HCT116 (cell line): Measurements from ENCODE around the gene PRR7. TPM values are rescaled to one million over a fixed set of nuclear protein-coding genes. Genes with fewer than 3 reads are reported as not detected.

Experiments
- ATAC-seq: fragments of 200-7000 bp; cut with Tn5 transposase; 2 replicates; pipeline ENCODE4 v1.9.1; 2020; ENCODE audit warnings: mild to moderate bottlenecking, moderate library complexity
- BruUV-seq: library from RNA; stranded (reverse); fragments of 400-500 nt; replicated peaks from 2 replicates; lab custom pipeline; 2021; lab: Mats Ljungman, UMichigan
- CTCF ChIA-PET: fragments of 300-600 bp; sonication (Branson Sonifier 250); formaldehyde crosslinking; loops from one replicate; lab custom pipeline; 2021; ENCODE audit warnings: antibody characterized with exemption; lab: Charles Lee
- POLR2A ChIA-PET: fragments of 300-600, 350-600 bp; sonication (Branson Sonifier 250); formaldehyde crosslinking; loops from one replicate; lab custom pipeline; 2021; ENCODE audit warnings: antibody characterized with exemption; lab: Charles Lee
- RAD21 ChIA-PET, 2 experiments: fragments of 300-600 bp; sonication (Branson Sonifier 250); formaldehyde crosslinking; loops; one replicate each; lab custom pipeline; 2023; ENCODE audit warnings: low total read pairs in 2 of 2; ENCODE audit not compliant: uncharacterized antibody in 2 of 2, unreplicated experiment in 2 of 2, low non-redundant PET in 1 of 2; lab: Charles Lee
- DNase-seq: peaks from one replicate; pipeline ENCODE4 v3.0.0-alpha.2; 2010; ENCODE audit warnings: low read depth, low spot score
- H2AFZ ChIP-seq: fragments of 200-600 bp; shearing (Covaris generic), sonication (generic); 2 replicates; pipeline ENCODE4 v1.6.1; 2017; ENCODE audit warnings: low read depth, mixed run types, mixed read lengths, antibody characterized with exemption, low read length; ENCODE audit not compliant: poor library complexity, severe bottlenecking
- H3K27ac ChIP-seq: 2 replicates; pipeline ENCODE4 v1.5.1; 2012; ENCODE audit warnings: low read depth, low read length
- H3K27me3 ChIP-seq: fragments of 200-600 bp; sonication (generic); 2 replicates; pipeline ENCODE4 v1.6.1; 2016; ENCODE audit warnings: mixed run types, low read length, mixed read lengths; ENCODE audit not compliant: insufficient read depth
- H3K36me3 ChIP-seq, 2 experiments: fragments of 200-500 bp in 1 of 2; fragments of 200-600 bp in 1 of 2; sonication (Bioruptor generic) in 1 of 2; sonication (generic) in 1 of 2; 2 replicates each; pipeline versions ENCODE4 v1.5.1 to v1.6.1; 2014 to 2016; ENCODE audit warnings: low read length in 2 of 2, inconsistent platforms in 1 of 2, mixed read lengths in 1 of 2, mixed run types in 1 of 2; ENCODE audit not compliant: insufficient read depth in 2 of 2, control insufficient read depth in 1 of 2
- H3K4me1 ChIP-seq, 2 experiments: fragments of 200-600 bp in 1 of 2; sonication (generic) in 1 of 2; 2 replicates each; pipeline versions ENCODE4 v1.5.1 to v1.6.1; 2012 to 2017; ENCODE audit warnings: low read length in 2 of 2, inconsistent platforms in 1 of 2, mild to moderate bottlenecking in 1 of 2, mixed read lengths in 1 of 2, mixed run types in 1 of 2, moderate library complexity in 1 of 2; ENCODE audit not compliant: insufficient read depth in 2 of 2, control insufficient read depth in 1 of 2
- H3K4me2 ChIP-seq: fragments of 200-600 bp; sonication (generic); 2 replicates; pipeline ENCODE4 v1.6.1; 2017; ENCODE audit warnings: mixed run types, low read length, mixed read lengths
- H3K4me3 ChIP-seq, 2 experiments: fragments of 200-600 bp in 1 of 2; sonication (generic) in 1 of 2; replicated peaks in 1 of 2; 2 replicates each; pipeline ENCODE4 v1.5.1; 2011 to 2016; ENCODE audit warnings: low read length in 2 of 2, control low read depth in 1 of 2, low read depth in 1 of 2, mild to moderate bottlenecking in 1 of 2, mixed read lengths in 1 of 2, mixed run types in 1 of 2
- H3K79me2 ChIP-seq: fragments of 200-600 bp; sonication (generic); 2 replicates; pipeline ENCODE4 v1.6.1; 2017; ENCODE audit warnings: mild to moderate bottlenecking, mixed run types, low read length, moderate library complexity, mixed read lengths; ENCODE audit not compliant: insufficient read depth
- H3K9ac ChIP-seq: fragments of 200-600 bp; sonication (generic); 2 replicates; pipeline ENCODE4 v1.6.1; 2016; ENCODE audit warnings: low read length, mixed read lengths
- H3K9me2 ChIP-seq: fragments of 200-600 bp; sonication (generic), shearing (Covaris generic); 2 replicates; pipeline ENCODE4 v1.6.1; 2017; ENCODE audit warnings: mixed run types, mild to moderate bottlenecking, moderate library complexity; ENCODE audit not compliant: insufficient read depth
- H3K9me3 ChIP-seq, 2 experiments: fragments of 200-500 bp in 1 of 2; fragments of 200-600 bp in 1 of 2; sonication (Bioruptor generic) in 1 of 2; sonication (generic) in 1 of 2; 2 replicates each; pipeline ENCODE4 v1.6.1; 2014 to 2017; ENCODE audit warnings: low read length in 2 of 2, mixed read lengths in 2 of 2, inconsistent platforms in 1 of 2, low read depth in 1 of 2, mild to moderate bottlenecking in 1 of 2, mixed run types in 1 of 2, moderate library complexity in 1 of 2; ENCODE audit not compliant: control insufficient read depth in 1 of 2, insufficient read depth in 1 of 2
- H4K20me1 ChIP-seq: fragments of 200-600 bp; sonication (generic), shearing (Covaris generic); 2 replicates; pipeline ENCODE4 v1.6.1; 2017; ENCODE audit warnings: mixed run types, mild to moderate bottlenecking, moderate library complexity; ENCODE audit not compliant: insufficient read depth
- EGR1 ChIP-seq: IDR thresholded peaks from 2 replicates; pipeline ENCODE4 v1.6.1; 2012; ENCODE audit warnings: low read depth
- ELF1 ChIP-seq: IDR thresholded peaks from 2 replicates; pipeline ENCODE4 v1.6.1; 2012; ENCODE audit warnings: low read depth, borderline replicate concordance
- EZH2 ChIP-seq: fragments of 200-600 bp; sonication (generic); IDR thresholded peaks from 2 replicates; pipeline ENCODE4 v1.6.1; 2017; ENCODE audit warnings: antibody characterized with exemption, mixed run types
- EZH2phosphoT487 ChIP-seq: fragments of 200-600 bp; IDR thresholded peaks from 2 replicates; pipeline ENCODE4 v1.6.1; 2018; ENCODE audit warnings: antibody characterized with exemption, borderline replicate concordance
- JUND ChIP-seq: IDR thresholded peaks from 2 replicates; pipeline ENCODE4 v1.6.1; 2012
- RAD21 ChIP-seq: IDR thresholded peaks from 2 replicates; pipeline ENCODE4 v1.6.1; 2012; ENCODE audit warnings: low read depth, mild to moderate bottlenecking
- SIN3A ChIP-seq: IDR thresholded peaks from 2 replicates; pipeline ENCODE4 v1.6.1; 2012; ENCODE audit warnings: low read depth
- SP1 ChIP-seq: IDR thresholded peaks from 2 replicates; pipeline ENCODE4 v1.6.1; 2012; ENCODE audit warnings: low read depth
- SRF ChIP-seq: IDR thresholded peaks from 2 replicates; pipeline ENCODE4 v1.6.1; 2012; ENCODE audit warnings: low read depth
- YY1 ChIP-seq: IDR thresholded peaks from 2 replicates; pipeline ENCODE4 v1.6.1; 2011; ENCODE audit warnings: low read length, low read depth, moderate library complexity, mild to moderate bottlenecking; ENCODE audit not compliant: insufficient replicate concordance; ENCODE audit errors: extremely low read depth
- ZFX ChIP-seq: fragments of 450-650 bp; IDR thresholded peaks from 2 replicates; pipeline ENCODE4 v1.6.1; 2017
- intact Hi-C: fragments of 100-400 bp; cut with micrococcal nuclease; formaldehyde crosslinking; loops from 2 replicates; pipeline ENCODE4 v1.10.0; 2022
- total RNA-seq: library from RNA; stranded (reverse); gene quantifications from one replicate; pipeline ENCODE4 v1.2.1, GENCODE V29; 2021; ENCODE audit not compliant: unreplicated experiment
- TF ChIP-seq, protein P1 (sequence below): IDR thresholded peaks from 2 replicates; pipeline ENCODE4 v1.6.1; 2012; ENCODE audit warnings: low read depth

The PRR7 gene
- total RNA-seq, 1 experiment from 2014 or later: 39.9 TPM

DNA sequence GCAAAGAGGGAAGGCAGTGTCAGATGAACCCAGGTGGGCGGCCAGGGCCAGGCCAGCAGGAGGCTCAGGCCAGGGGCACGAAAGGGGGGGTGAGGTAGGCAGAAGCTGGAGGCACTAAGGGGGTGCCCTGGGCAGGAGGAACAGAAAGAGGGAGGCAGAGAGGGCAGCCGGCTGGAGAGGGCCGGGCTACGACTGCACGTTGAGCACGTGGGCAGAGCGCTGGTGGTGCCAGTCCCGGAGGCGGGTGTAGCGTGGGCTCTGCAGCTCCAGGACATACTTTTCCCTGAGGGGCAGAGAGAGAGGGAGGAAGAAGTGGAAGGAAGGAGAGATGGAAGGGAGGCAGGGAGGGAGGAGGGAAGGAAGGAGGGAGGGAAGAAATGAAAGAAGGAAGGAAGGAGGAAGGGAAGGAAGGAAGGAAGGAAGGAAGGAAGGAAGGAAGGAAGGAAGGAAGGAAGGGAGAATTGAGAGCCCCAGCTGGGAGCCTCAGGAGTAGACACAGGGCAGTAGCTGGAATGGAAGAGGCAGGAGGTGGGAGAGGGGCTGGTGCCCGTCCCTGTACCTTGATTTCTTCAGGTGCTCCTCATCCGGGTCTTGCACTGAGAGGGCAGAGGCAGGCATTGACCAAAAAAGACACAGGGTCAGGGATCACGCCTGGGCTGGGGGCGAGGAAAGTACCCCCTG is 43.8 kb downstream of the PRR7 start:
- no peak overlapping the region for H3K4me3 ChIP-seq
- no peaks in the 10 kb centered on the region for H3K27me3 ChIP-seq
- no peak overlapping the region for H3K4me2 ChIP-seq
- no peaks in the 10 kb centered on the region for H3K9me3 ChIP-seq
- TF ChIP-seq, protein P1, sequence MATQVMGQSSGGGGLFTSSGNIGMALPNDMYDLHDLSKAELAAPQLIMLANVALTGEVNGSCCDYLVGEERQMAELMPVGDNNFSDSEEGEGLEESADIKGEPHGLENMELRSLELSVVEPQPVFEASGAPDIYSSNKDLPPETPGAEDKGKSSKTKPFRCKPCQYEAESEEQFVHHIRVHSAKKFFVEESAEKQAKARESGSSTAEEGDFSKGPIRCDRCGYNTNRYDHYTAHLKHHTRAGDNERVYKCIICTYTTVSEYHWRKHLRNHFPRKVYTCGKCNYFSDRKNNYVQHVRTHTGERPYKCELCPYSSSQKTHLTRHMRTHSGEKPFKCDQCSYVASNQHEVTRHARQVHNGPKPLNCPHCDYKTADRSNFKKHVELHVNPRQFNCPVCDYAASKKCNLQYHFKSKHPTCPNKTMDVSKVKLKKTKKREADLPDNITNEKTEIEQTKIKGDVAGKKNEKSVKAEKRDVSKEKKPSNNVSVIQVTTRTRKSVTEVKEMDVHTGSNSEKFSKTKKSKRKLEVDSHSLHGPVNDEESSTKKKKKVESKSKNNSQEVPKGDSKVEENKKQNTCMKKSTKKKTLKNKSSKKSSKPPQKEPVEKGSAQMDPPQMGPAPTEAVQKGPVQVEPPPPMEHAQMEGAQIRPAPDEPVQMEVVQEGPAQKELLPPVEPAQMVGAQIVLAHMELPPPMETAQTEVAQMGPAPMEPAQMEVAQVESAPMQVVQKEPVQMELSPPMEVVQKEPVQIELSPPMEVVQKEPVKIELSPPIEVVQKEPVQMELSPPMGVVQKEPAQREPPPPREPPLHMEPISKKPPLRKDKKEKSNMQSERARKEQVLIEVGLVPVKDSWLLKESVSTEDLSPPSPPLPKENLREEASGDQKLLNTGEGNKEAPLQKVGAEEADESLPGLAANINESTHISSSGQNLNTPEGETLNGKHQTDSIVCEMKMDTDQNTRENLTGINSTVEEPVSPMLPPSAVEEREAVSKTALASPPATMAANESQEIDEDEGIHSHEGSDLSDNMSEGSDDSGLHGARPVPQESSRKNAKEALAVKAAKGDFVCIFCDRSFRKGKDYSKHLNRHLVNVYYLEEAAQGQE: no peak
- no peak for TF ChIP-seq EZH2phosphoT487
- no peak for TF ChIP-seq SIN3A
- no peak for TF ChIP-seq SRF
- no peak for TF ChIP-seq SP1
- TF ChIP-seq JUND: no peak
- TF ChIP-seq EZH2: no peak
- no peak for TF ChIP-seq RAD21
- TF ChIP-seq ZFX: no peak
- TF ChIP-seq YY1: no peak
- no peak for TF ChIP-seq EGR1
- no peak for TF ChIP-seq ELF1
- peaks cover 6% of the 10 kb centered on the region; the same call in 1 of the 2 replicates for H4K20me1 ChIP-seq
- H3K79me2 ChIP-seq: peaks cover 52% of the 10 kb centered on the region
- peaks cover 25 to 46% of the 10 kb centered on the region in 2 experiments for H3K4me1 ChIP-seq
- RAD21 ChIA-PET: no interaction called here
- peaks cover 16 to 45% of the 10 kb centered on the region in 2 experiments; a peak in 3 of 4 replicates for H3K36me3 ChIP-seq
- no peak overlapping the region for H3K9ac ChIP-seq
- intact Hi-C loops: no loop called here
- DNase-seq (no peak), ATAC-seq (no peak)
- peak overlapping the region; percentile 8; the same call in 1 of the 2 replicates for H3K27ac ChIP-seq
- no peaks in the 10 kb centered on the region for H3K9me2 ChIP-seq
- POLR2A ChIA-PET: interaction anchor here (0.5 to 1.3 kb wide), 2 partner anchors 11 to 35 kb away, joined by 3 to 4 read pairs; no protein-coding TSS in a partner anchor
- CTCF ChIA-PET: interaction anchor here (1.2 kb wide), 1 partner anchor 33 kb away, joined by 4 read pairs; no protein-coding TSS in a partner anchor
- H2AFZ ChIP-seq: no peak overlapping the region
- no TSS peak for BruUV-seq
